GM12873 (cell line): ENCODE results near the gene GRM7.

Source experiments
- TF ChIP-seq, protein P1 (sequence below): IDR thresholded peaks from 2 replicates; pipeline ENCODE4 v1.5.1; 2012; ENCODE audit warnings: low read depth, mild to moderate bottlenecking, moderate library complexity, low read length, control low read depth; ENCODE audit not compliant: insufficient read depth; ENCODE audit errors: missing control alignments

Gene GRM7

DNA sequence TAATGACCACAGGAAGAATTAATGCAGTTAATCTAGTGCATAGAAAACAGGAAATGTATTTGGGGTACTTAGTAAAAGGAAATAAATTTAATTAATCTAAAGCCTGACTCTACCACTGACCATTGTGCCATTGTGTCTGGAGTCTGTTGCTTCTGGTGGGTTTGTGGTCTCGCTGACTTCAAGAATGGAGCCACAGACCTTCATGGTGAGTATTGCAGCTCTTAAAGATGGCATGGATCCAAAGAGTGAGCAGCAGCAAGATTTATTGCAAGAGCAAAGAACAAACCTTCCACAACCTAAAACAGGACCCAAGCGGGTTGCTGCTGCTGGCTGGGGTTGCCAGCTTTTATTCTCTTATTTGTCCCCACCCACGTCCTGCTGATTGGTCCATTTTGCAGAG is 929.2 kb downstream of the GRM7 start:
- TF ChIP-seq, protein P1, sequence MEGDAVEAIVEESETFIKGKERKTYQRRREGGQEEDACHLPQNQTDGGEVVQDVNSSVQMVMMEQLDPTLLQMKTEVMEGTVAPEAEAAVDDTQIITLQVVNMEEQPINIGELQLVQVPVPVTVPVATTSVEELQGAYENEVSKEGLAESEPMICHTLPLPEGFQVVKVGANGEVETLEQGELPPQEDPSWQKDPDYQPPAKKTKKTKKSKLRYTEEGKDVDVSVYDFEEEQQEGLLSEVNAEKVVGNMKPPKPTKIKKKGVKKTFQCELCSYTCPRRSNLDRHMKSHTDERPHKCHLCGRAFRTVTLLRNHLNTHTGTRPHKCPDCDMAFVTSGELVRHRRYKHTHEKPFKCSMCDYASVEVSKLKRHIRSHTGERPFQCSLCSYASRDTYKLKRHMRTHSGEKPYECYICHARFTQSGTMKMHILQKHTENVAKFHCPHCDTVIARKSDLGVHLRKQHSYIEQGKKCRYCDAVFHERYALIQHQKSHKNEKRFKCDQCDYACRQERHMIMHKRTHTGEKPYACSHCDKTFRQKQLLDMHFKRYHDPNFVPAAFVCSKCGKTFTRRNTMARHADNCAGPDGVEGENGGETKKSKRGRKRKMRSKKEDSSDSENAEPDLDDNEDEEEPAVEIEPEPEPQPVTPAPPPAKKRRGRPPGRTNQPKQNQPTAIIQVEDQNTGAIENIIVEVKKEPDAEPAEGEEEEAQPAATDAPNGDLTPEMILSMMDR = no peak
